GM12891 (cell line): Measurements from ENCODE around the gene MINPP1.

Source experiments
- POLR2A ChIP-seq: IDR thresholded peaks from 2 replicates; pipeline ENCODE4 v1.6.1; 2011; ENCODE audit warnings: low read depth, low read length, control low read depth
- SPI1 ChIP-seq: IDR thresholded peaks from 2 replicates; pipeline ENCODE4 v1.6.1; 2011; ENCODE audit warnings: low read depth, low read length, control low read depth

DNA sequence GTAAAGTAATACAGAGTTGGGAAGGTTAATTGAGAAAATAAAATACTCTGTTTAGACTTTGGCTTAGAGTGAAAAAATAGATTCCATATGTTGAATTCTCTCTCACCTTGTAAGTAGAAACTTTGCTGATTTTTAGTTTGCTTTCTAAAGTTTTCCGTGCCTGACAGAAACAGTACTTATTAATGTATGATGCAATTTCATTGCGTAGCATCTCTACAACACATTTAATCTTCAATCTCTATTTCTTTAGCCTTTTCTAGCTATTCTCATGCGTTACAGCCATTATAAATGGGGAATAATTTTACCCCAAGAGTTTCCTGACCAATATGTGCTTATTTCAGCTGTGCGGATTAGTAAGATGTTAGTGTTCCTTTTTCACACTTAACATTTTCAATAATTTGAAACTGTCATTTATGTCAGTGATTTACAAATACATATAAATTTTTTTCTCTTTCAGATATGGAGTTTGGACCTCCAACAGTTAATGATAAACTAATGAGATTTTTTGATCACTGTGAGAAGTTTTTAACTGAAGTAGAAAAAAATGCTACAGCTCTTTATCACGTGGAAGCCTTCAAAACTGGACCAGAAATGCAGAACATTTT is 3.3 kb downstream of the MINPP1 start:
- TF ChIP-seq POLR2A (no peak), SPI1 (no peak)
